Body of pancreas (tissue), 4 donors: ENCODE data around the gene GPR17. TPM values are rescaled to one million over a fixed set of nuclear protein-coding genes. Genes with fewer than 3 reads are reported as not detected.
A peak's percentile ranks its signal among the peaks of the same experiment; 100 is the strongest.

Experiments
- ATAC-seq: fragments of 150-250 bp; one replicate; pipeline ENCODE4 v1.9.1; 2016
- DNase-seq, 4 donors: peaks; one replicate each; pipeline ENCODE4 v3.0.0-alpha.2; 2019
- H3K27ac ChIP-seq, 4 donors: fragments of 200-600 bp; sonication (generic); 1 replicate in 3 of 4; 2 replicates in 1 of 4; pipeline versions ENCODE4 v1.5.1 to v1.6.1; 2016 to 2019; ENCODE audit warnings: mild to moderate bottlenecking in 1 of 4, mixed read lengths in 1 of 4, moderate library complexity in 1 of 4
- H3K27me3 ChIP-seq, 2 donors: fragments of 200-600 bp; sonication (generic); one replicate each; pipeline ENCODE4 v1.6.0; 2016; ENCODE audit warnings: mild to moderate bottlenecking in 1 of 2
- H3K36me3 ChIP-seq, 2 donors: fragments of 200-600 bp; sonication (generic); replicated peaks in 1 of 2; 2 replicates each; pipeline ENCODE4 v1.5.1; 2016; ENCODE audit warnings: low read depth in 2 of 2; ENCODE audit not compliant: insufficient read depth in 1 of 2
- H3K4me1 ChIP-seq: fragments of 200-600 bp; sonication (generic); one replicate; pipeline ENCODE4 v1.6.0; 2016
- H3K4me3 ChIP-seq, 2 donors: fragments of 200-600 bp; sonication (generic); 1 replicate in 1 of 2; 2 replicates in 1 of 2; pipeline ENCODE4 v1.5.1; 2016 to 2019
- H3K9me3 ChIP-seq, 3 donors: fragments of 200-600 bp; sonication (generic); 1 replicate in 2 of 3; 2 replicates in 1 of 3; pipeline ENCODE4 v1.5.1; 2016
- CTCF ChIP-seq, 7 experiments: fragments of 450-650 bp in 4 of 7; fragments of 200-600 bp in 3 of 7; sonication (generic) in 3 of 7; IDR thresholded peaks; one replicate each; pipeline ENCODE4 v1.5.1; 2016 to 2019; ENCODE audit warnings: antibody characterized with exemption in 7 of 7
- POLR2A ChIP-seq, 3 donors: fragments of 450-650 bp; IDR thresholded peaks; one replicate each; pipeline ENCODE4 v1.6.1; 2016; ENCODE audit warnings: antibody characterized with exemption in 3 of 3, mild to moderate bottlenecking in 2 of 3
- WGBS, 2 donors: methylation state at CpG; one replicate each; pipeline ENCODE4 v1.1.5; 2017; 5-methylcytosine and 5-hydroxymethylcytosine counted together
- intact Hi-C: fragments of 100-400 bp; cut with DNase I; formaldehyde crosslinking; loops from one replicate; pipeline ENCODE4 v1.15.1; 2023
- total RNA-seq, 2 donors: library from RNA; depleted of rRNA; stranded (reverse); fragments of >200 nt; gene quantifications; one replicate each; pipeline ENCODE4 v1.1.0, GENCODE V29; 2016

GPR17 gene
- total RNA-seq, 2 donors from 2014 or later = 0.26 TPM; not detected in 1

DNA sequence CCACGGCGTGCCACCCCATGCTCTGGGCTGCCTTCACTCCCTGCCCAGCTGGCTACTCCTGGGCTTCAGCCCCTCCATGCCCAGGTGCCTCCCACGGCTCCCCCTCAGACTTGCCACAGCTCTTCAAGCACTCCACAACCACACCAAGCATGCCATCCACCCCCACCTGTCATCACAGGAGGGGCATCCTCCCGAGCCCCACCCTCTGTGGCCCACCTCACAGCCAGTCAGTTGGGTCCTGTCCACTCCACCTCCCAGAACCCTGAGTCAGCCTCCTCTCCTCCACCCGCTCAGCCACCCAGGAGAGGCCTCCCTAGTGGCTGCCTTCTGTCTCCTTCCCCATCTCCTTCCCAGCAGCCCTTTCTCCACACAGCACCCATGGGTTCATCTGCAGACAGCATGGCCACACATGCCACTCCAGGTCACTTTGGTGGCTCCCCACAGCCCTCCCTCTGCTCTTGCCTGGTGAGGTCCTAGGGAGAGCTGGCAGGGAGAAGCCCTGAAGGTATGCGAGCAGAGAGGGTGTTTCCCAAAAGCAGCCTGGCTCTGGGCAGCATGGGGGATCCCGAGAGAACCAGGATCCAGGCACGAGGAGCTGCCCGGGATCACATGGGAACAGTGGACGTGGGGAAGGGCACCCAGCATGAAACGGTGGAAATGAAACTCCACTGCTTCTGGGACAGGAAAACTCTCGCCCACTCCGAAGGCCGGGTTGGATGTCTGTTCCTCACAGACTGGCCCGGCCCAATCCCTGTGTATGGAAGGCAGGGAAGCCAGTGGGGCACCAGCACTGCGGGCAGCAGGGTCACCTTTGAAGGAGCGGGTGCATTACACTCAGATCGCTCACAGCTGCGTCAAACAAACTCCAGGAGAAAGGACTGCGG is 26.6 kb downstream of the GPR17 start:
- peaks cover 0 to 6% of the 10 kb centered on the region in 2 donors for H3K27me3 ChIP-seq
- DNase-seq = peak in 1 of 4 donors; percentile 1
- 68 to 76% methylated on average over 20 of the region's 20 CpGs for WGBS, 2 donors

GRCh38 chr2:127673291-127674069 is 27.5 kb downstream of the GPR17 start:
- ATAC-seq (no peak), DNase-seq (peak in 1 of 4 donors; percentile 1)
- Histone ChIP-seq H3K27ac (peak overlapping the region in 2 of 4 donors; percentile 28 to 29), H3K4me1 (peaks cover 13% of the 10 kb centered on the region), H3K9me3 (no peaks in the 10 kb centered on the region), H3K27me3 (peaks cover 0 to 6% of the 10 kb centered on the region in 2 donors), H3K4me3 (no peak overlapping the region), H3K36me3 (no peaks in the 10 kb centered on the region)
- TF ChIP-seq POLR2A (IDR thresholded peaks at IDR 0.05) = no peak
- TF ChIP-seq CTCF (IDR thresholded peaks at IDR 0.05) = no peak
- intact Hi-C loops = no loop called here
- 79 to 91% methylated on average over 16 to 17 of the region's 17 CpGs for WGBS, 2 donors

More for the DNA sequence above, 26.6 kb downstream of the GPR17 start:
- H3K4me3 ChIP-seq = no peak overlapping the region
- ATAC-seq = no peak
- no peaks in the 10 kb centered on the region for H3K9me3 ChIP-seq
- TF ChIP-seq CTCF (IDR thresholded peaks at IDR 0.05) (no peak), POLR2A (IDR thresholded peaks at IDR 0.05) (no peak)
- intact Hi-C loops = no loop called here
- no peaks in the 10 kb centered on the region for H3K36me3 ChIP-seq
- H3K27ac ChIP-seq = peak overlapping the region in 1 of 4 donors; percentile 19
- peaks cover 13% of the 10 kb centered on the region for H3K4me1 ChIP-seq

DNA sequence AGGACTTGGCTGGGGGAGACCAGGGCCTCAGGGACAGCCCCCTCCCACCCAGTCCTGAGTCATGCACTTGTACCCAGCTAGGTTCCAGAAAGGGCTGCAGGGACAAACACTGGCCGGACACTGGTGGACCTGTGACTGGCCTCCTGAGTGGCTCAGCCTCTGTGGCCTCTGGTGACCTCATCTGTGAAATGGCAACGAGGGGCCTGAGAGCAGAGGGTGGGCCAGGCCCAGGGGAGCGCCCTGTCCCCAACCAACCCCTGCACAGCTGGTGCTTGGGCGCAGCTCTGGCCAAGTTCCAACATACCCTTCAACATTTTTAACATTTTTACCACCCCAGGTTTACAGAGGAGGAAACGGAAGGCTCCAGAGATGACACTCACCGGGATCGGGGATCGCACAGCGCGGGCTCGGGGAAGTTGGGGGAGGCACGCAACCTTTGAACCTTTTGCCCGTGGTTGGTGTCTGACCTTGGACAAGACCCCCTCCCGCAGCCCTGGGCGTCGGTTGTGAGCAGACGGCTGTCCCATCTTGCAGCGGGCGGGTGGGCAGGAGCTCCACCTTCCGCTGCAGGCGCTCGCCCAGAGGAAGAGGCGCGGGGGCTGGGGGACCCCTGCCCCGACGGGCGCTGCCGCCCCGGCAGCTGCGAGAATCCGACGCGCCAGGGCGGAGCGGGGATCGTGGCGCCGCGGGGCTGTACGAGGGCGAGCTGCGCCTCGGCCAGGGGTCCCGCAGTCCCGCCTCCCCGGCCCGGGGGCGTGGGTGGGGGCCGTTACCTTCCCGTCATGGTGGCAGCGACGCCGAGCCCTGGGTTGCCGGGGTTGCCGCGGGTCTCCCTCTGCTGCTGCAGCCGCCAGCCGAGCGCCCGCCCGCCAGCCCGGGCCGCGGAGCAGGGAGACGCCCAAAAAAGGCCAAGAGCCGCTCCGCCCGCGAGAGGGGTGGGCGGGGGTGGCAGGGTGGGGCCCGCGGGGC is 28.6 kb downstream of the GPR17 start:
- TF ChIP-seq POLR2A (IDR thresholded peaks at IDR 0.05) (no peak), CTCF (IDR thresholded peaks at IDR 0.05) (no peak)
- Histone ChIP-seq H3K36me3 (no peaks in the 10 kb centered on the region), H3K9me3 (no peaks in the 10 kb centered on the region), H3K4me3 (peak overlapping the region in 1 of 2 donors; percentile 32), H3K4me1 (peaks cover 13% of the 10 kb centered on the region), H3K27me3 (peaks cover 0 to 6% of the 10 kb centered on the region in 2 donors), H3K27ac (peak overlapping the region in 2 of 4 donors; percentile 28 to 29)
- peak; percentile 41 for ATAC-seq
- intact Hi-C loops = no loop called here
- WGBS, 2 donors = 22 to 73% methylated on average over 2 to 40 of the region's 72 CpGs
- peak in 1 of 4 donors; percentile 14 for DNase-seq
